ENCODE results near the gene BLMH. TPM values are rescaled to one million over a fixed set of nuclear protein-coding genes. Genes with fewer than 3 reads are reported as not detected.

Gene BLMH
- total and polyA plus RNA-seq, 2 donors (not counting 3 experiments of a cell fraction or from before 2014, with no cell fraction given): 24.6 to 65.8 TPM

GRCh38 chr17:30238387-30239088, 53.2 kb downstream of the BLMH start:
- Histone ChIP-seq H3K27me3 (ENCODE audit: control insufficient read depth in 2 of 2, insufficient read depth in 2 of 2, low read length in 2 of 2) (peaks cover 39 to 46% of the 10 kb centered on the region in 2 experiments), H3K4me1 (ENCODE audit: control insufficient read depth, extremely low read depth, insufficient read depth, low read length) (peaks cover 8% of the 10 kb centered on the region), H3K36me3 (ENCODE audit: control insufficient read depth in 2 of 2, extremely low read depth in 1 of 2, insufficient read depth in 2 of 2, low read length in 2 of 2) (no peaks in the 10 kb centered on the region), H3K4me2 (ENCODE audit: insufficient read depth, low read length) (no peak overlapping the region), H3K9ac (replicated peaks; ENCODE audit: extremely low read depth, insufficient read depth, low read length) (no peak overlapping the region), H3K27ac (ENCODE audit: insufficient read depth, low read depth, low read length) (no peak overlapping the region), H3K79me2 (ENCODE audit: control insufficient read depth, insufficient read depth, low read length) (no peaks in the 10 kb centered on the region), H2AFZ (ENCODE audit: low read depth, low read length) (no peak overlapping the region), H3K9me3 (replicated peaks; ENCODE audit: control insufficient read depth, insufficient read depth, low read length) (no peaks in the 10 kb centered on the region), H3K9me1 (replicated peaks; ENCODE audit: control insufficient read depth, extremely low read depth, insufficient read depth, low read length) (no peaks in the 10 kb centered on the region), H4K20me1 (replicated peaks; ENCODE audit: control insufficient read depth, extremely low read depth, insufficient read depth, low read length) (no peaks in the 10 kb centered on the region), H3K4me3 (replicated peaks in 1 of 3; ENCODE audit: insufficient read depth in 1 of 3, low read depth in 1 of 3, low read length in 3 of 3) (no peak overlapping the region)
- ChIA-PET CTCF (interaction anchor here (1.0 to 5.2 kb wide), 4 partner anchors 10 to 113 kb away, joined by 4 to 73 read pairs (median 6); no protein-coding TSS in a partner anchor), POLR2A (no interaction called here)
- FAIRE-seq (no peak), DNase-seq (ENCODE audit: low read depth, low spot score) (no peak)
- intact Hi-C loops (cut with micrococcal nuclease) (loop anchor here (5.0 kb wide), 1 partner anchor 111 kb away; no protein-coding TSS in a partner anchor), dilution Hi-C loops (cut with MboI; ENCODE audit: extremely low pct_ligation_motif_present, low sequenced_read_pairs) (no loop called here)
- TF ChIP-seq FOS (IDR thresholded peaks at IDR 0.05; ENCODE audit: borderline replicate concordance, insufficient read depth, low read length) (no peak), POLR2A (IDR thresholded peaks at IDR 0.05; ENCODE audit: low read depth, low read length) (no peak), MAX (IDR thresholded peaks at IDR 0.05; ENCODE audit: insufficient read depth, insufficient read length) (no peak), GATA2 (IDR thresholded peaks at IDR 0.05; ENCODE audit: insufficient read depth, insufficient read length, low read depth, low read length) (no peak), MYC (IDR thresholded peaks at IDR 0.05; ENCODE audit: low read depth, low read length) (no peak), EZH2 (IDR thresholded peaks at IDR 0.05; ENCODE audit: borderline replicate concordance, low read depth, low read length, severe bottlenecking) (no peak), POLR2AphosphoS5 (IDR thresholded peaks at IDR 0.05; ENCODE audit: insufficient read depth, low read depth, low read length) (no peak)
- BruUV-seq (replicated peaks): no TSS peak

- no peaks in the 10 kb centered on the region for H3K9me3 ChIP-seq (replicated peaks; ENCODE audit: control insufficient read depth, insufficient read depth, low read length)
- DNase-seq (ENCODE audit: low read depth, low spot score) (no peak), FAIRE-seq (no peak)
- no peak overlapping the region for H3K27ac ChIP-seq (ENCODE audit: insufficient read depth, low read depth, low read length)
- intact Hi-C loops (cut with micrococcal nuclease) (loop anchor here (5.0 kb wide), 1 partner anchor 111 kb away; no protein-coding TSS in a partner anchor), dilution Hi-C loops (cut with MboI; ENCODE audit: extremely low pct_ligation_motif_present, low sequenced_read_pairs) (no loop called here)
- peaks cover 8% of the 10 kb centered on the region for H3K4me1 ChIP-seq (ENCODE audit: control insufficient read depth, extremely low read depth, insufficient read depth, low read length)
- no TSS peak for BruUV-seq (replicated peaks)
- H3K79me2 ChIP-seq (ENCODE audit: control insufficient read depth, insufficient read depth, low read length): no peaks in the 10 kb centered on the region
- TF ChIP-seq POLR2AphosphoS5 (IDR thresholded peaks at IDR 0.05; ENCODE audit: insufficient read depth, low read depth, low read length) (no peak), GATA2 (IDR thresholded peaks at IDR 0.05; ENCODE audit: insufficient read depth, insufficient read length, low read depth, low read length) (no peak), JUN (IDR thresholded peaks at IDR 0.05; ENCODE audit: borderline replicate concordance, insufficient read depth, insufficient read length, low read depth) (no peak), MAX (IDR thresholded peaks at IDR 0.05; ENCODE audit: insufficient read depth, insufficient read length) (no peak), POLR2A (IDR thresholded peaks at IDR 0.05; ENCODE audit: low read depth, low read length) (no peak), MYC (IDR thresholded peaks at IDR 0.05; ENCODE audit: low read depth, low read length) (no peak), CTCF (IDR thresholded peaks at IDR 0.05; ENCODE audit: extremely low read depth in 1 of 2, insufficient read depth in 1 of 2, low read depth in 1 of 2, low read length in 2 of 2) (no peak), EZH2 (IDR thresholded peaks at IDR 0.05; ENCODE audit: borderline replicate concordance, low read depth, low read length, severe bottlenecking) (no peak), FOS (IDR thresholded peaks at IDR 0.05; ENCODE audit: borderline replicate concordance, insufficient read depth, low read length) (no peak)
- ChIA-PET CTCF (interaction anchor here (1.9 to 5.2 kb wide), 3 partner anchors 9 to 113 kb away, joined by 5 to 73 read pairs (median 8); no protein-coding TSS in a partner anchor), POLR2A (no interaction called here)
- no peak overlapping the region for H2AFZ ChIP-seq (ENCODE audit: low read depth, low read length)
- no peak overlapping the region for H3K4me2 ChIP-seq (ENCODE audit: insufficient read depth, low read length)
- H4K20me1 ChIP-seq (replicated peaks; ENCODE audit: control insufficient read depth, extremely low read depth, insufficient read depth, low read length): no peaks in the 10 kb centered on the region
- H3K4me3 ChIP-seq (replicated peaks in 1 of 3; ENCODE audit: insufficient read depth in 1 of 3, low read depth in 1 of 3, low read length in 3 of 3): no peak overlapping the region
- H3K9ac ChIP-seq (replicated peaks; ENCODE audit: extremely low read depth, insufficient read depth, low read length): no peak overlapping the region
- H3K27me3 ChIP-seq (ENCODE audit: control insufficient read depth in 2 of 2, insufficient read depth in 2 of 2, low read length in 2 of 2): peaks cover 45 to 46% of the 10 kb centered on the region in 2 experiments
- H3K36me3 ChIP-seq (ENCODE audit: control insufficient read depth in 2 of 2, extremely low read depth in 1 of 2, insufficient read depth in 2 of 2, low read length in 2 of 2): no peaks in the 10 kb centered on the region
- H3K9me1 ChIP-seq (replicated peaks; ENCODE audit: control insufficient read depth, extremely low read depth, insufficient read depth, low read length): no peaks in the 10 kb centered on the region
Observed at GRCh38 chr17:30238003-30238344, 53.8 kb downstream of the BLMH start.

Data from endothelial cell of umbilical vein (primary cell).